ENCODE measurements around the gene FARP2.

FARP2 gene

DNA sequence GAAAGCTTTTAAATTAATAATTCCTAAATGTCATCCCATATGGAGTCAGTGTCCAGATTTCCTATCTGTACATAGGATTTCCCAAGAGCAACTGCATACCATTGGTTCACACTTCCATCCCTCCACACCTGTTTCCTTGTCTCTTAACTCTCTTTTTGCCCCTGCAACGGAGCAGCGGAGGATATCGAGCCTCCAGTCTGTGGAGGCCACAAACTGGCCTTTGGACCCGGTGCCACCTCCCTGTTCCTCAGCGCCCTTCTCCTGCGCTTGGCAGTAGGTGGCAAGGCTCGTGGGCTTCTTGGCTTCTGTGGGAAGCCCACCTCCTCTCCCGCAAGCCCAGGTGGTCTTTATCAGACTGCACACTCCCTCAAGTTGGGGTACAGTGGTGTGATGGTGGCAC, 176.1 kb downstream of the FARP2 start:
- DNase-seq (ENCODE audit: low read depth in 2 of 2), result no peak

DNA sequence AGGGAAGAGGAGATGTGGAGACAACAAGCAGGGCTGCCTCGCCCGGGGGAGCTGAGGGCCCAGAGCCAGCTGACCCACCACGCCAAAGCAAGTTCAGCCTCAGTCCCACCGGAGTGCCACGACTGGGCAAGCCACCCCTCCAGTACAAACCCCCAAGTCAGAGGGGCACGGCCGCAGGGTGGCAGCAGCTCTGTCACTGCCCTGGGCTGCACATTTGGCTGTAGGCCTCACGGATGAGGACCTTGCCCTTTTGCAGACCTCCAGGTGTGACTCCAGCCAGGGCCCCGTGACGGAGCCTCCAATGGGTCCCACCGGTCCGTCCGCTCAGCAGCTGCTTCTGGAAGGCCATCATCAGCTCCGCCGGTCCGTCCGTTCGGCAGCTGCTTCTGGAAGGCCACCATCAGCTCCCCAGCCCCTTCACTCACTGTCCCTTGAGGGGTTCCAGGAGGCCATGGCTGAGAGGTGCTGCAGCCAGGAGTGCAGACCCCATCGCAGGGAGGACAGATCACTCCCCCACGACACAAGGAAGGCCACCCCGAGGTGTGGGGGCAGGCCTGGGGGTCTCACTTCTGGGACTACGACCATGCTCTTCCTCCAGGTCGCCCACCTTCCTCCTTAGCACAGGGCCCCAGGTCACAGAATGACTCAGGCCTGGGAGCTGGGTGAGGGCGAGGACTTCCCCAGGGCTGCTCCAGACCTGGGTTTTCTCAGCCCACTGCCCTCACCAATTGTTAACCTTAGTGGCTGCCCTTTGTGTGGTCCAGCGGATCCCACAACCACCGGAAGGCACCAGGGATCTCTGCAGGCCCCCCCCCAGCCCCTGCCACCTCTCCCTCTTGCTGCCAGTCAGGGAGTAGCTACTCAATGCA, 176.9 kb downstream of the FARP2 start:
- DNase-seq (ENCODE audit: low read depth in 2 of 2), result no peak

DNA sequence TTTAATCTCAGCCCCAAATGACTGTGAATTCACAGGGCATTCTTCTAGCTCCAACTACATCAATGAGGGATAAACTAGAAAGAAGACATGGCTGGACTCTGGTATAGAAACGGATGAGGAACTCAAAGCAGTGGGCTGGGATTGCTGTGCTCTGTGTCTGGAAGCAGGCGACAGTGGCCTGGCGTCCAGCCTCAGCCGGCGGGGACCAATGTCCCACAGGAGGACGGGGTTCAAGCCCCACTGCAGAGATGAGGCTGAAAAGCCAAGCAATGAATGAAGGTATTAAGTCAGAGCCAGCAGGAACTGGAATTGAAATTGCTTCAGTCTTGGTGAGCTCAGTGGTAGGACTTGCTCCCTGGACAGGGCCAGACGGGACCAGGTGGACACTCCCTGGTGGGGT, 178.2 kb downstream of the FARP2 start:
- no peak for DNase-seq (ENCODE audit: low read depth in 2 of 2)

DNA sequence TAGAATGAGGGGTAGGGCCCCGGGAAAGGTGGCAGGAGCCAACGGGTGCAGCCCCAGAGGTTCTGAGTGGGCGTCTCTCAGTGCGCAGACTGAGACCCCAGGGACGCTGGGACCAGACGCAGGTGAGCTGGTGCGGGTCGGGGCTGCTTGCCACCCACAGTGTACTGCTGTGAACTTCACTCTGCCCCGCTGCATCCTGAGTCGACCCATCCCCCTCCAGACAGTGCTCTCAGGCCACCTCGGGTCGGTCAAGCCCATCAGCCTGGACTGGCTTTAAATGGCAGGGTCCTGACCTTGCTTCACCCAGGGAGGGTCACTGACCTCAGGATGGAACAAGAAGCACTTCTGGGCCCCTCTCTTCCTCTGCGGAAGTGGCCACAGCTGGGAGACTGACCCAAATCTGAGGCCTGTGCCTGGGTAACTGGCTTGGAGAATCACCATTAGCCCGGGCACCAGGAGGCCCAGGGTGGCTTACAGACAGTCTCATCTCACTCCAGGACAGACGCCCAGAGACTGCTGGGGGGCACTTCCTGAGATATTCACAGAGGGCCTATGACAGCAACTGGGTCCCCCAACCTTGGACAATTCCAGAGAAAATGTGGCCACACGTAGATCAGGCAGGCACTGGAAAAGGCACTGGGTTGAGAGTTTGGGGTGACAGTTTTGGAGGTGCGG, 178.8 kb downstream of the FARP2 start:
- DNase-seq (ENCODE audit: low read depth in 2 of 2), result no peak

DNA sequence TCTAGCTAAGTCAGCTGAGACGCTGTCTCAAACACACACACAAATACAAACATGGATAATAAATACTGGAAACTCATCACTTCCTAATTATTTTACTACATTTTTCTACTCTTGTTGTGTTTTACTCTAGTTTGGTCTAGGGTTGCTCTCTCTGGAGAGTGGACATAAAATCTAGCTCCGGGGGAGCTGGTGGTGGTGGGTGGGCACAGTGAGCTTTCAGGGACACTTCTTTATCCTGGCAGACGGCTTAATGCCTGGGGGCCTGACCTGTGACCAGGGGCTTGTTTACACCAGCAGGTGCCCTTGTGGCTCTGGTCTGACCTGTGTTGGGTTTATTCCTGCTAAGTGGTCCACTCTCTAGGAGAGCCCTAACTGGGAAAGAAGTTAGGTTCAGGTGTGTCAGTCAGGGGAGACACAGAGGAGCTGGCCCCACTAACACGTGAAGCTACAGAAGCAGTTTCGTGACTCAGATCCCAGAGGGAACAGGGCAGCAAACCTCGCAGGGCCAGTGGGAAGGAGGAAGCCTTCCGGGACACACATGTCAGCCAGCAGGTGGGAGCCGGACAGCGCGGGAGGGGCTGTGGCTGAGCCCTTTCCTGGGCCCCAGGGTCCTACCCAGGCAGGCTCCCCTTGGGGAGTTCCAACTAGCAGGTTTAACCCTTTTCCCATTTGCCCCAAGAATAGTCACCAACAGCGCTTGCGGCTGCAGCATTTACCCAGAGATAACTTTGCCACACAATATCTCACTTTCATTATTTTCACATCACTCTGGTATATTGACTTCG, 180.0 kb downstream of the FARP2 start:
- DNase-seq (ENCODE audit: low read depth in 2 of 2), result no peak

DNA sequence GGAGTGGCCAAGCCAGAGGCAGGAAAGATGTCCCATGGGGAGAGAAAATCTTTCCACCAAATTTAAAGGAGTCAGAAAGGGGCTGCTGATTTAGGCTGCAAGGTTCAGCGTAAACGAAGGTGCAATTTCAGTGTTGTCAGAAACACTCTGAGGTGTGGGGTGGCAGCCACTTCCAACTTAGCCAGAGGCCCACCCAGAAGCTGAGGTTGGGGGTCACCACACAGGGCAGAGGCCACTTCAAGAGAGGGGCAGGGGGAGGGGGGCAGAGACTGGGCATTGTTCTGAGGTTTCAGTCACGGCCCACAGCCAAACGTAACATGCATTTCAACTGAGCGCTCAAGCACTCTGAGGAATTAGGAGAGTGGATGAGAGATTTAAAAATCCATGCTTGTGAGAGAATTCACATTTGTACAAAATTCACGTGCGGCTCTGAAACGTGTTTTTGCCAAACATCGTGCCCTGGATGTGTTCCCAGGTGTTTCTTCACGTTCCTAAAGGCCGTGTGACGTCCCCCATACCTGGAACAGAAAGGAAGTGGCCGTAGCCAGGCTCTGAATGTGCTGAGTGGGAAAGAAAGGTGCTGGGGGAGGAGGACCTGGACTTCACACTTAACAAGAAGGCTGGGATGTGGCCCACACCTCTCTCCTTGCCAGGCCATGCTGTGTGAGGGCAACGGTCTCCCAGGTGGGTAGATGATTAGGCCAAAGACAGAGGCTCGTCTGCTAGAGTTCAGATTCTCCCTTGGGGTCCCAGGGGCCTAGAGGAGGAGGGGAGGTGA, 182.9 kb downstream of the FARP2 start:
- no peak for DNase-seq (ENCODE audit: low read depth in 2 of 2)

DNA sequence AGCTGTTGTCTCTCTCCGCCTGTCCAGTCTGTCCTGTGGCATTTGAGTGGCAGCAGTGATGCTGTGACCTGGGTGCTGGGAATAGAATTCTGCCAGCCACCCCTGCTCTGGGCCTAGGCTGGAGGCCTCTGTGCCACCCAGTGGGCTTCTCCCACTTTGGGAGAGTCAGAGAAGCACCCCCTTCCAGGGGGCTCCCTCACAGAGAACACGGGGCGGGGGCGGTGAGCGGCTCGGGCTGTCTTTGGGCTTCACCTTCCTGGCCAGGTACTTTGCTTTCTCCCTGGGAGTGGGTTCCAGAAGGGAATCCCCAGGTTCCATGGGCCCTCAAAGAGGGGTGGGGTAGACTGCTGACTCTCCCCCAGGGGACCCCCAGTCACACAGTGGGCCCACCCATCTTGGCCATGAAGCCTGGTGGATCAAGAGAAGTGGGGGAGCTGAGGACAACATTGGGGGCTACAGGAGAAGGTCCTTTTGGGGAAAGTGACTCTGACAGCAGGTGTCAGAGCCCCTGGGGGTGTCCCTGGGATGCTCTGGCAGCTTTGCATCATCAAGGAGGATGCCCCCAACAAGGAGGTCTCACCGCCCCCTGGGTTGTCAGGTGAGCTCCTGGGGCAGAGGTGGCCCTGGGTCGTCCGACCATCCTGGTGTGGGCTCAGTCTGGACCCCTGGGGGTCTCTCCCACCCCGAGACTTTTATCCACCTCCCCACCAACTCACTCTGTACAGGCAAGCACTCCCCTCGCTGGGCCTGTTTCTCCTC, 183.7 kb downstream of the FARP2 start:
- DNase-seq (ENCODE audit: low read depth in 2 of 2), result no peak

DNA sequence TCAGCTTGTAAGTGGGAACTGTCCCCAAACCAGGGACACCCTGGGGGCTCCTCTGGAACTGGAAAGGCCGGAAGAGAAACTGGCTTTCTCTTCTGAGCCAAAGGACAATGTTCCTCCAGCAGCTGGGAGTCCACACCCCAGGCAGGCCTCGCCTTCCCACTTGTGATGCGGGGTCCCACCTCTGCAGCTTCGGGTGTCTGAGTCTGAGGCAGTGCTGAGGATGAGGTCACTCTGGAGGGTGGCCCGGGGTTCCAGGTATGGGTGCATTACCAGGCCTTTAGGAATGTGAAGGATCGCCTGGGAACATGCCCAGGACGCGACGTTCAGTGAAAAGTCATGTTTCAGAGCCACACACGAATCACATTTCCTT, 184.3 kb downstream of the FARP2 start:
- DNase-seq (ENCODE audit: low read depth in 2 of 2), result no peak

DNA sequence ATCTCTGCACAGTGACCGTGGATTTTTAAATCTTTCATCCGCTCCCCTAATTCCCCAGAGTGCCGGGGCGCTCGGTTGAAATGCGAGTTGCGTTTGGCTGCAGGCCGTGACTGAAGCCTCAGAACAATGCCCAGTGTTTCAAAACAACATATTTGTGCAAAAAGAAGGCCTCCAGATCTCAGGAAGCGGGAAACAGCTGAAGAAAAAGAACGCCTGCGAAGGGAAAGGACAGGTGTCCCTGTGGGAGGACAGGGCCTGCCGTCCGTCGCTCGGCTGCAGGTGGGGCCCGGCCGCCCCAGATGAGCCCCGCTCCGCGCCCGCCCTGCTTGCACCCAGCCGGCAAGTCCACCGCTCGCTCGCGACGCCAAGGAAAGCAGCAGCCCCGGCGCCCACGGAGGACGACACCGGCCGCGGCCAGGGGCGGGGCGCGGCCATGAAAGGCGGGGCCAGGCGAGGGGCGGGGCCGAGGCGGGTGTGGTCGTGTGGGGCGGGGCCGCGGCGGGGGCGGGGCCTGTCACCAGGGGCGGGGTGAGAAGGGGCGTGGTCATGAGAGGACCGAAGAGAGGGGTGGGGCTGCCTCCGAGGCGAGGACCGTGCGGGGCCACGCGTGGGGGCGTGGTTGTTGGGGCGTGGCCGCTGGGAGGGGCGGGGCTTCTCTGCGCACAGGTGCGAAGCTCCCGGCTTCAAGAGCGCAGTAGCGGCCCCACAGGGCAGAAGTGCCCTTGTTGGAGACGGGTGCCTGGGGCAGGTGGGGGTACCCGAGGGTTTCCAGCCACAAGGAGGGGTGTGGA, 184.9 kb downstream of the FARP2 start:
- peak; percentile 59 to 73 for DNase-seq (ENCODE audit: low read depth in 2 of 2)

DNA sequence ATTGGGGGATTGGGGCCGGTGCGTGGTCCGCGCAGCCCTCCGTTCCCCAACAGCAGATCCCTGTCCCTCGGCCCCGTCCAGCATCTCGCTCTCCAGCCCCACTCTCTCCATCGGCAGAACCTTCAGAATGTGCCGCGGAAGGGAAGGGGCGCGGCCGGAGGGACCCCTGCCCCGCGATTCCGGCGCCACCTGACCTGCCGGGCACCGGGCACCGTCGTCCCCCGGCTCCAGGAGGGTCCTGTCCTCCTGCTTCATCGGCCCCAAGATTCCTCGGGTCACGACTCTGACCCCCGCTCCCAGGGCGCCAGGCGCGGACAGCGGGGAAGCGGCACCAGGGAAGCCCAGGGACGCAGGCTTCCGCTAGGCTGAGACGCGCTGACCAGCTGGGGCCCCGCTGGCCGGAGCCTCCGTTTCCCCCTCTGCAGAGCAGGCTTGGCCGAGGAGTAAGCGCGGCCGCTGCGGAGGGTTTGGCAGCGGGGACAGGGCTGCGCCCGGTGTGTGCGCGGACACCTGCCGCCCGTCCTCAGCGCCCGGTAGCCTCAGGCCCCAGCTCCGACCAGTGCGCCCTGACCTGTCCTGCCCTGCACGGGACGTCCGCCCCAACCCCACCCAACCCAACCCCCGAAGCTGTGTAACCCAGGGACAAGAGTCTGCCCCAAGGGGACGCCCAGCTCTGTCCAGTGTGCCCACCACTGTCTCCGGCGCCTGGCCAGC, 185.6 kb downstream of the FARP2 start:
- no peak for DNase-seq (ENCODE audit: low read depth in 2 of 2)

DNA sequence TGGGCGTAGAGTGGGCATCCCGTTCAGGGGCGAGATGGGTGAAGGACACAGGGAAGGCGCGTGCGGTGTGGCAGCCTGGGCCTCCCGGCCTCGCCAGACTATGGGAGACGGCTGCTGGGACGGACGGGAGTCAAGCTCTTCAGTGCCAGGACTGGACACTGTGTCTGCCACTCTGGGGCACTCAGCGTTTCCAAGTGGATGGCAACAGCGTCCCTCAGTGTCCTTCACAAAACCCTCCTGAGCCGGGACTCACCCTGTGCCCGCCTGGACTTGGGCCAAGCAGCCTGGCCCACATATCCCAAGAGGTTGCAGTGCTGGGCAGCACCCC, 186.2 kb downstream of the FARP2 start:
- DNase-seq (ENCODE audit: low read depth in 2 of 2), result no peak
